Psoas muscle (tissue), 8 donors: Measurements from ENCODE around the gene MLH1. TPM values are rescaled to one million over a fixed set of nuclear protein-coding genes. Genes with fewer than 3 reads are reported as not detected.

Source experiments
- ATAC-seq, 4 donors: fragments of 200-7000 bp; cut with Tn5 transposase; one replicate each; pipeline ENCODE4 v1.9.1; 2020; ENCODE audit warnings: moderate library complexity in 3 of 4, mild to moderate bottlenecking in 2 of 4
- DNase-seq, 2 donors: peaks; one replicate each; pipeline ENCODE4 v3.0.0-alpha.2; 2020
- H3K27ac ChIP-seq: fragments of 200-600 bp; one replicate; pipeline ENCODE4 v1.8.0; 2022
- H3K27me3 ChIP-seq, 3 donors: fragments of 200-600 bp in 1 of 3; one replicate each; pipeline versions ENCODE4 v1.6.1 to v1.8.0; 2013 to 2022; ENCODE audit warnings: low read length in 2 of 3, mild to moderate bottlenecking in 2 of 3, moderate library complexity in 1 of 3; ENCODE audit not compliant: insufficient read depth in 3 of 3
- H3K36me3 ChIP-seq, 2 donors: fragments of 200-600 bp in 1 of 2; one replicate each; pipeline versions ENCODE4 v1.6.1 to v1.8.0; 2013 to 2022; ENCODE audit warnings: low read depth in 1 of 2, mild to moderate bottlenecking in 1 of 2, moderate library complexity in 1 of 2; ENCODE audit not compliant: insufficient read depth in 1 of 2
- H3K4me1 ChIP-seq: fragments of 200-600 bp; one replicate; pipeline ENCODE4 v1.8.0; 2022
- H3K4me3 ChIP-seq: fragments of 200-600 bp; one replicate; pipeline ENCODE4 v1.8.0; 2022; ENCODE audit warnings: mild to moderate bottlenecking
- H3K9me3 ChIP-seq: fragments of 200-600 bp; one replicate; pipeline ENCODE4 v1.8.0; 2022
- WGBS, 3 donors: extraction: QIAGEN DNeasy Blood & Tissue Kit; methylation state at CpG; one replicate each; pipeline versions ENCODE4 v1.1.6 to v1.1.7; 2013; 5-methylcytosine and 5-hydroxymethylcytosine counted together
- intact Hi-C, 2 donors: fragments of 100-400 bp; cut with DNase I; formaldehyde crosslinking; loops; one replicate each; pipeline versions ENCODE4 v1.11.0 to v1.14.2; 2022
- polyA plus RNA-seq, 3 donors: library from polyadenylated mRNA; stranded (reverse); fragments of 200-250 nt; gene quantifications; one replicate each; pipeline ENCODE4 v1.2.3, GENCODE V29; 2013
- total RNA-seq, 4 donors: library from RNA; stranded (reverse); fragmentation: NEBNext Ultra II Directional in 2 of 4; extraction: Animal tissue kit (Norgen Biotek cat#: 25700) in 2 of 4; gene quantifications; one replicate each; pipeline versions ENCODE4 v1.2.1 to v1.2.4, GENCODE V29; 2021 to 2023
- TF ChIP-seq, protein P1 (sequence below): fragments of 200-600 bp; IDR thresholded peaks from one replicate; pipeline ENCODE4 v1.8.0; 2022; ENCODE audit warnings: antibody characterized with exemption
- donor health status: healthy with polysubstance abuse.
- donor health status: DM: no; HTN: no; CAD: no; lungs with moderate emphysema.
- donor health status: Bipolar disorder and iron deficiency.
- donor health status: healthy.
- donor health status: DM: yes; HTN: yes; CAD: no.
- donor health status: DM: no; HTN: no; CAD: no.
- donor health status: DM: no; HTN: no; CAD: no.
- donor health status: DM: yes; HTN: yes; CAD: no.

MLH1 gene
- total and polyA plus RNA-seq, 7 donors, result 26.5 to 37.7 (median 32.5) TPM

DNA sequence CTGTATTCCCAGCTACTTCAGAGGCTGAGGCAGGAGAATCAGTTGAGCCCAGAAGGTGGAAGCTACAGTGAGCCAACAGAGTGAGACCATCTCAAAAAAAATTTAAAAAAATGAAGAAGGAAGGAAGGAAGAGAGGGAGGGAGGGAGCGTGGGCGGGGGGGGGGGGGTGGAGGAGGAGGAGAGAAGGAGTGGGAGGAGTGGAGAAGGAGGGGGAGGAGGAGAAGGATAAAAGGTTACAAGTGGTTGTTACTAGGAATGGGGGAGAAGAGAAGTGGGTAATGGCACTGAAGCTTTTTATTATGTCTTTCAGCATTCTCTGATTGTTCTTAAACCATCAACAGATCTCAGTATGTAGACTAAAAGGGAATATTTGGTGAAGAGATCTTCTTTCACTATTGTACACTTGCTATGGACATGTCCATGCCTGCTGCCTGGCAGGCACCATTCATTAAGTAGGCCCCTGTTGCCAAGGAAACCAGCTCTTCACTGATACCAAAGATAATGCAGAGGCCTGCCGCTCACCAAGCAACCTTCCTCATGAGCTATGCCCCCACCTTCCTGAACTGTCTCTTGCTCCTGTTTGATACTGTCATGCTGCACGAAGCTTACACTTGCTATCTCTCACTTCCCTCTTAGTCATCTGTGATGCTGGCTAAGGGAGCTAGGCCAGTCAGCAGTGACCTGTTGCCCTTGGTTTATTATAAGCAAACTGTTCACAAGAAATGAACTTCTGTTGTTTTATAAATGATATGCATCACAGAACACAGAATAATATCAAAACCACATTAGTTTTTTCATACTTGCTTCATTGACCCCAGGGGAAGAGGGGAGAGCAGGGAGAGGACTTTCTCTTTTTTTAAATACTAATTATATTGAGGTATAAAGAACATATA, 23.5 kb upstream of the MLH1 start:
- H3K36me3 ChIP-seq, result no peaks in the 10 kb centered on the region
- WGBS, 3 donors, result 64 to 65% (median 64%) methylated on average over 3 to 4 of the region's 4 CpGs
- no peak overlapping the region for H3K4me3 ChIP-seq
- intact Hi-C loops, result no loop called here
- no peaks in the 10 kb centered on the region for H3K27me3 ChIP-seq
- ATAC-seq (peak in 2 of 4 donors; percentile 30 to 35), DNase-seq (no peak)
- no peaks in the 10 kb centered on the region for H3K4me1 ChIP-seq
- TF ChIP-seq, protein P1, sequence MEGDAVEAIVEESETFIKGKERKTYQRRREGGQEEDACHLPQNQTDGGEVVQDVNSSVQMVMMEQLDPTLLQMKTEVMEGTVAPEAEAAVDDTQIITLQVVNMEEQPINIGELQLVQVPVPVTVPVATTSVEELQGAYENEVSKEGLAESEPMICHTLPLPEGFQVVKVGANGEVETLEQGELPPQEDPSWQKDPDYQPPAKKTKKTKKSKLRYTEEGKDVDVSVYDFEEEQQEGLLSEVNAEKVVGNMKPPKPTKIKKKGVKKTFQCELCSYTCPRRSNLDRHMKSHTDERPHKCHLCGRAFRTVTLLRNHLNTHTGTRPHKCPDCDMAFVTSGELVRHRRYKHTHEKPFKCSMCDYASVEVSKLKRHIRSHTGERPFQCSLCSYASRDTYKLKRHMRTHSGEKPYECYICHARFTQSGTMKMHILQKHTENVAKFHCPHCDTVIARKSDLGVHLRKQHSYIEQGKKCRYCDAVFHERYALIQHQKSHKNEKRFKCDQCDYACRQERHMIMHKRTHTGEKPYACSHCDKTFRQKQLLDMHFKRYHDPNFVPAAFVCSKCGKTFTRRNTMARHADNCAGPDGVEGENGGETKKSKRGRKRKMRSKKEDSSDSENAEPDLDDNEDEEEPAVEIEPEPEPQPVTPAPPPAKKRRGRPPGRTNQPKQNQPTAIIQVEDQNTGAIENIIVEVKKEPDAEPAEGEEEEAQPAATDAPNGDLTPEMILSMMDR, result no peak
- no peak overlapping the region for H3K27ac ChIP-seq
- no peaks in the 10 kb centered on the region for H3K9me3 ChIP-seq

DNA sequence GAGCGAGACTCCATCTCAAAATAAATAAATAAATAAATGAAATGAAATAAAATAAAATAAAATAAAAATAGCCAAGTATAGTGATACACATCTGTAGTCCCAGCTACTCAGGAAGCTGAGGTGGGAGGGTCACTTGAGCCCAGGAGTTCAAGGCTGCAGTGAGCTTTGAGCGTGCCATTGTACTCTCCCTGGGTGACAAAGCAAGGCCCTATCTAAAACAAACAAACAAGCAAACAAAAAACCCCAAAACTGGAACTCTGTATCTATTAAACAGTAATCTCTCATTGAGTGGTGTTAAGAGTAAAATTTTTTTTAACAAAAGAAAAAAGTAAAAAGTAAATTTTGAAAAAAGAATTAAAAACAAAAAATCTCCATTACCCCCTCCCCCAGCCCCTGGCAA, 21.2 kb upstream of the MLH1 start:
- ATAC-seq, result no peak
- H3K36me3 ChIP-seq, result no peaks in the 10 kb centered on the region
- H3K4me1 ChIP-seq, result no peaks in the 10 kb centered on the region

GRCh38 chr3:36973139-36973538, 20.2 kb upstream of the MLH1 start:
- DNase-seq (no peak), ATAC-seq (no peak)
- intact Hi-C loops, result no loop called here
- Histone ChIP-seq H3K4me3 (no peak overlapping the region), H3K36me3 (no peaks in the 10 kb centered on the region), H3K4me1 (no peaks in the 10 kb centered on the region), H3K27ac (no peak overlapping the region), H3K27me3 (no peaks in the 10 kb centered on the region), H3K9me3 (no peaks in the 10 kb centered on the region)
- TF ChIP-seq, protein P1, result no peak
- WGBS, 3 donors, result 95 to 100% (median 97%) methylated on average over 1 of the region's 1 CpG

More for the DNA sequence above, 21.2 kb upstream of the MLH1 start:
- TF ChIP-seq, protein P1, result no peak
- Histone ChIP-seq H3K4me3 (no peak overlapping the region), H3K9me3 (no peaks in the 10 kb centered on the region), H3K27me3 (no peaks in the 10 kb centered on the region), H3K27ac (no peak overlapping the region)
- no peak for DNase-seq
- 94 to 98% (median 97%) methylated on average over 2 of the region's 2 CpGs for WGBS, 3 donors
- intact Hi-C loops, result no loop called here

- TF ChIP-seq, protein P1, result no peak
- Histone ChIP-seq H3K4me1 (no peaks in the 10 kb centered on the region), H3K27ac (no peak overlapping the region), H3K36me3 (peaks cover 9 to 37% of the 10 kb centered on the region in 2 donors), H3K4me3 (no peak overlapping the region), H3K9me3 (no peaks in the 10 kb centered on the region), H3K27me3 (no peaks in the 10 kb centered on the region)
- DNase-seq, result no peak
- no peak for ATAC-seq
- WGBS, 3 donors, result 89 to 93% (median 91%) methylated on average over 4 of the region's 4 CpGs
- intact Hi-C loops, result no loop called here
These were observed 12.3 kb upstream of the MLH1 start for GRCh38 chr3:36981006-36981405.
